ENCODE results near the gene FSHR. TPM values are rescaled to one million over a fixed set of nuclear protein-coding genes. Genes with fewer than 3 reads are reported as not detected.

FSHR gene
- total RNA-seq, 2 donors from 2014 or later, result not detected

- Mint-ChIP-seq H3K27me3 (no peaks in the 10 kb centered on the region), H3K9me3 (peaks cover 8% of the 10 kb centered on the region), H3K4me3 (no peak overlapping the region), H3K4me1 (ENCODE audit: low read depth in 2 of 2) (no peaks in the 10 kb centered on the region), H3K36me3 (no peaks in the 10 kb centered on the region), H3K27ac (no peak overlapping the region)
- no peak for DNase-seq (ENCODE audit: low spot score)
- ATAC-seq, result no peak
Observed at GRCh38 chr2:48991415-48992131, 162.7 kb downstream of the FSHR start.

GRCh38 chr2:48984922-48985321 lies 169.4 kb downstream of the FSHR start:
- DNase-seq (ENCODE audit: low spot score), result no peak
- Mint-ChIP-seq H3K4me1 (ENCODE audit: low read depth in 2 of 2) (no peaks in the 10 kb centered on the region), H3K27me3 (no peaks in the 10 kb centered on the region), H3K9me3 (peaks cover 3% of the 10 kb centered on the region), H3K36me3 (no peaks in the 10 kb centered on the region), H3K4me3 (no peak overlapping the region), H3K27ac (no peak overlapping the region)
- no peak for ATAC-seq

GRCh38 chr2:48983551-48983950 lies 170.8 kb downstream of the FSHR start:
- Mint-ChIP-seq H3K9me3 (peaks cover 3% of the 10 kb centered on the region), H3K27ac (no peak overlapping the region), H3K27me3 (no peaks in the 10 kb centered on the region), H3K4me1 (ENCODE audit: low read depth in 2 of 2) (no peaks in the 10 kb centered on the region), H3K36me3 (no peaks in the 10 kb centered on the region), H3K4me3 (no peak overlapping the region)
- ATAC-seq (peak in 1 of 2 donors; percentile 32), DNase-seq (ENCODE audit: low spot score) (no peak)

- Mint-ChIP-seq H3K27ac (no peak overlapping the region), H3K9me3 (peaks cover 3% of the 10 kb centered on the region), H3K27me3 (no peaks in the 10 kb centered on the region), H3K36me3 (no peaks in the 10 kb centered on the region), H3K4me3 (no peak overlapping the region), H3K4me1 (ENCODE audit: low read depth in 2 of 2) (no peaks in the 10 kb centered on the region)
- ATAC-seq (no peak), DNase-seq (ENCODE audit: low spot score) (no peak)
Observed at GRCh38 chr2:48982887-48983435, 171.4 kb downstream of the FSHR start.

GRCh38 chr2:48980846-48981245 lies 173.5 kb downstream of the FSHR start:
- no peaks in the 10 kb centered on the region for H3K4me1 Mint-ChIP-seq (ENCODE audit: low read depth in 2 of 2)
- no peak for ATAC-seq
- H3K9me3 Mint-ChIP-seq, result peaks cover 3% of the 10 kb centered on the region
- no peak overlapping the region for H3K27ac Mint-ChIP-seq
- H3K4me3 Mint-ChIP-seq, result no peak overlapping the region
- no peaks in the 10 kb centered on the region for H3K36me3 Mint-ChIP-seq
- H3K27me3 Mint-ChIP-seq, result peaks cover 0 to 7% of the 10 kb centered on the region in 2 donors
- no peak for DNase-seq (ENCODE audit: low spot score)

- DNase-seq (ENCODE audit: low spot score) (no peak), ATAC-seq (no peak)
- Mint-ChIP-seq H3K9me3 (peaks cover 3% of the 10 kb centered on the region), H3K27me3 (peaks cover 0 to 7% of the 10 kb centered on the region in 2 donors), H3K4me3 (no peak overlapping the region), H3K27ac (no peak overlapping the region), H3K36me3 (no peaks in the 10 kb centered on the region), H3K4me1 (ENCODE audit: low read depth in 2 of 2) (no peaks in the 10 kb centered on the region)
Observed at GRCh38 chr2:48979691-48980090, 174.6 kb downstream of the FSHR start.

GRCh38 chr2:48978131-48978530 lies 176.2 kb downstream of the FSHR start:
- Mint-ChIP-seq H3K27me3 (peaks cover 0 to 7% of the 10 kb centered on the region in 2 donors), H3K4me3 (no peak overlapping the region), H3K36me3 (no peaks in the 10 kb centered on the region), H3K27ac (no peak overlapping the region), H3K4me1 (ENCODE audit: low read depth in 2 of 2) (no peaks in the 10 kb centered on the region), H3K9me3 (peaks cover 7% of the 10 kb centered on the region)
- ATAC-seq (no peak), DNase-seq (ENCODE audit: low spot score) (no peak)

- H3K4me3 Mint-ChIP-seq, result no peak overlapping the region
- DNase-seq (ENCODE audit: low spot score) (no peak), ATAC-seq (no peak)
- H3K9me3 Mint-ChIP-seq, result peaks cover 4% of the 10 kb centered on the region
- H3K4me1 Mint-ChIP-seq (ENCODE audit: low read depth in 2 of 2), result no peaks in the 10 kb centered on the region
- no peaks in the 10 kb centered on the region for H3K36me3 Mint-ChIP-seq
- no peak overlapping the region for H3K27ac Mint-ChIP-seq
- peaks cover 0 to 4% of the 10 kb centered on the region in 2 donors for H3K27me3 Mint-ChIP-seq
Observed at GRCh38 chr2:48971801-48972200, 182.5 kb downstream of the FSHR start.

- Mint-ChIP-seq H3K4me1 (ENCODE audit: low read depth in 2 of 2) (no peaks in the 10 kb centered on the region), H3K36me3 (no peaks in the 10 kb centered on the region), H3K27ac (no peak overlapping the region), H3K4me3 (no peak overlapping the region), H3K27me3 (no peaks in the 10 kb centered on the region), H3K9me3 (no peaks in the 10 kb centered on the region)
- ATAC-seq (no peak), DNase-seq (ENCODE audit: low spot score) (no peak)
Observed at GRCh38 chr2:48968011-48968410, 186.3 kb downstream of the FSHR start.

GRCh38 chr2:48965204-48965603 lies 189.1 kb downstream of the FSHR start:
- no peak overlapping the region for H3K27ac Mint-ChIP-seq
- DNase-seq (ENCODE audit: low spot score) (no peak), ATAC-seq (no peak)
- no peaks in the 10 kb centered on the region for H3K27me3 Mint-ChIP-seq
- H3K9me3 Mint-ChIP-seq, result peaks cover 5% of the 10 kb centered on the region
- no peaks in the 10 kb centered on the region for H3K4me1 Mint-ChIP-seq (ENCODE audit: low read depth in 2 of 2)
- no peak overlapping the region for H3K4me3 Mint-ChIP-seq
- H3K36me3 Mint-ChIP-seq, result no peaks in the 10 kb centered on the region

- Mint-ChIP-seq H3K4me1 (ENCODE audit: low read depth in 2 of 2) (no peaks in the 10 kb centered on the region), H3K27me3 (no peaks in the 10 kb centered on the region), H3K9me3 (peaks cover 5% of the 10 kb centered on the region), H3K27ac (no peak overlapping the region), H3K4me3 (no peak overlapping the region), H3K36me3 (no peaks in the 10 kb centered on the region)
- no peak for DNase-seq (ENCODE audit: low spot score)
- ATAC-seq, result no peak
Observed at GRCh38 chr2:48961009-48961408, 193.3 kb downstream of the FSHR start.

- Mint-ChIP-seq H3K4me3 (no peak overlapping the region), H3K36me3 (no peaks in the 10 kb centered on the region), H3K9me3 (no peaks in the 10 kb centered on the region), H3K4me1 (ENCODE audit: low read depth in 2 of 2) (no peaks in the 10 kb centered on the region), H3K27me3 (no peaks in the 10 kb centered on the region), H3K27ac (no peak overlapping the region)
- no peak for DNase-seq (ENCODE audit: low spot score)
- no peak for ATAC-seq
Observed at GRCh38 chr2:48954935-48955334, 199.4 kb downstream of the FSHR start.

GRCh38 chr2:48954311-48954710 lies 200.0 kb downstream of the FSHR start:
- no peak overlapping the region for H3K4me3 Mint-ChIP-seq
- H3K27me3 Mint-ChIP-seq, result peaks cover 0 to under 1% of the 10 kb centered on the region in 2 donors
- H3K27ac Mint-ChIP-seq, result no peak overlapping the region
- no peaks in the 10 kb centered on the region for H3K9me3 Mint-ChIP-seq
- no peaks in the 10 kb centered on the region for H3K36me3 Mint-ChIP-seq
- no peak for DNase-seq (ENCODE audit: low spot score)
- H3K4me1 Mint-ChIP-seq (ENCODE audit: low read depth in 2 of 2), result no peaks in the 10 kb centered on the region
- no peak for ATAC-seq

GRCh38 chr2:48952614-48953013 lies 201.7 kb downstream of the FSHR start:
- peaks cover 0 to 6% of the 10 kb centered on the region in 2 donors for H3K27me3 Mint-ChIP-seq
- H3K27ac Mint-ChIP-seq, result no peak overlapping the region
- no peaks in the 10 kb centered on the region for H3K4me1 Mint-ChIP-seq (ENCODE audit: low read depth in 2 of 2)
- no peak for ATAC-seq
- H3K36me3 Mint-ChIP-seq, result no peaks in the 10 kb centered on the region
- H3K9me3 Mint-ChIP-seq, result no peaks in the 10 kb centered on the region
- no peak for DNase-seq (ENCODE audit: low spot score)
- H3K4me3 Mint-ChIP-seq, result no peak overlapping the region

- Mint-ChIP-seq H3K9me3 (no peaks in the 10 kb centered on the region), H3K27ac (no peak overlapping the region), H3K36me3 (no peaks in the 10 kb centered on the region), H3K4me3 (no peak overlapping the region), H3K27me3 (peaks cover 0 to 7% of the 10 kb centered on the region in 2 donors), H3K4me1 (ENCODE audit: low read depth in 2 of 2) (no peaks in the 10 kb centered on the region)
- ATAC-seq (no peak), DNase-seq (ENCODE audit: low spot score) (no peak)
Observed at GRCh38 chr2:48952143-48952542, 202.2 kb downstream of the FSHR start.

All from natural killer cell treated with Interleukin-12 subunit alpha and Interleukin-12 subunit beta and Interleukin-15 and Interleukin-18, amount 100 ng/mL, for 72 hours (primary cell).